Esophagus squamous epithelium (tissue), 5 donors: Measurements from ENCODE around the gene KCNN3. TPM values are rescaled to one million over a fixed set of nuclear protein-coding genes. Genes with fewer than 3 reads are reported as not detected.
A peak's percentile ranks its signal among the peaks of the same experiment; 100 is the strongest.

Experiments used
- DNase-seq: peaks from one replicate; lab custom pipeline; 2025; lab: John Stamatoyannopoulos, UW
- H3K27ac ChIP-seq, 4 donors: fragments of 200-600 bp; sonication (generic); one replicate each; pipeline ENCODE4 v1.5.1; 2016 to 2019; ENCODE audit warnings: mild to moderate bottlenecking in 1 of 4
- H3K27me3 ChIP-seq, 4 donors: fragments of 200-600 bp; sonication (generic); 1 replicate in 3 of 4; 2 replicates in 1 of 4; pipeline versions ENCODE4 v1.5.1 to v1.6.0; 2017 to 2021; ENCODE audit warnings: antibody characterized with exemption in 1 of 4
- H3K36me3 ChIP-seq, 3 donors: fragments of 200-600 bp; sonication (generic); one replicate each; pipeline ENCODE4 v1.5.1; 2016 to 2019
- H3K4me1 ChIP-seq, 3 donors: fragments of 200-600 bp; sonication (generic); one replicate each; pipeline ENCODE4 v1.5.1; 2017 to 2019
- H3K4me3 ChIP-seq, 4 donors: fragments of 200-600 bp; sonication (generic); 1 replicate in 3 of 4; 2 replicates in 1 of 4; pipeline ENCODE4 v1.5.1; 2016 to 2019; ENCODE audit warnings: mild to moderate bottlenecking in 2 of 4, moderate library complexity in 1 of 4
- H3K9me3 ChIP-seq, 3 donors: fragments of 200-600 bp; sonication (generic); one replicate each; pipeline ENCODE4 v1.5.1; 2016 to 2019
- CTCF ChIP-seq, 6 experiments: fragments of 450-650 bp in 4 of 6; fragments of 200-600 bp in 2 of 6; sonication (generic) in 2 of 6; IDR thresholded peaks; one replicate each; pipeline ENCODE4 v1.5.1; 2016 to 2019; ENCODE audit warnings: antibody characterized with exemption in 6 of 6, mild to moderate bottlenecking in 4 of 6, moderate library complexity in 4 of 6
- POLR2A ChIP-seq, 4 donors: fragments of 450-650 bp; IDR thresholded peaks; one replicate each; pipeline ENCODE4 v1.6.1; 2017; ENCODE audit warnings: antibody characterized with exemption in 4 of 4, mild to moderate bottlenecking in 4 of 4, moderate library complexity in 3 of 4
- WGBS, 2 donors: methylation state at CpG; one replicate each; pipeline ENCODE4 v1.1.5; 2018; 5-methylcytosine and 5-hydroxymethylcytosine counted together
- intact Hi-C: fragments of 100-400 bp; cut with DNase I; formaldehyde crosslinking; loops from one replicate; pipeline ENCODE4 v1.15.0; 2022
- total RNA-seq, 4 donors: library from RNA; depleted of rRNA; stranded (reverse); fragments of >200 nt; gene quantifications; one replicate each; pipeline ENCODE4 v1.1.0, GENCODE V29; 2016
- donor health status: DM: yes; HTN: yes; CAD: no.

KCNN3 gene
- total RNA-seq, 4 donors from 2014 or later: 0.08 to 1.7 (median 0.50) TPM

GRCh38 chr1:154822717-154823116 is 47.4 kb downstream of the KCNN3 start:
- Histone ChIP-seq H3K9me3 (no peaks in the 10 kb centered on the region), H3K36me3 (no peaks in the 10 kb centered on the region), H3K4me3 (no peak overlapping the region), H3K27me3 (no peaks in the 10 kb centered on the region), H3K27ac (no peak overlapping the region), H3K4me1 (peaks cover 0 to 10% (median 0%) of the 10 kb centered on the region in 3 donors)
- DNase-seq: no peak
- 60 to 90% methylated on average over 2 to 5 of the region's 6 CpGs for WGBS, 2 donors
- intact Hi-C loops: no loop called here
- no peak for TF ChIP-seq POLR2A (IDR thresholded peaks at IDR 0.05)
- no peak for TF ChIP-seq CTCF (IDR thresholded peaks at IDR 0.05)

- Histone ChIP-seq H3K4me1 (peaks cover 0 to 10% (median 0%) of the 10 kb centered on the region in 3 donors), H3K36me3 (no peaks in the 10 kb centered on the region), H3K4me3 (no peak overlapping the region), H3K27me3 (no peaks in the 10 kb centered on the region), H3K27ac (no peak overlapping the region), H3K9me3 (no peaks in the 10 kb centered on the region)
- intact Hi-C loops: no loop called here
- WGBS, 2 donors: 85 to 86% methylated on average over 10 of the region's 10 CpGs
- DNase-seq: no peak
- no peak for TF ChIP-seq POLR2A (IDR thresholded peaks at IDR 0.05)
- no peak for TF ChIP-seq CTCF (IDR thresholded peaks at IDR 0.05)
Measured at GRCh38 chr1:154822233-154822632, 47.8 kb downstream of the KCNN3 start.

DNA sequence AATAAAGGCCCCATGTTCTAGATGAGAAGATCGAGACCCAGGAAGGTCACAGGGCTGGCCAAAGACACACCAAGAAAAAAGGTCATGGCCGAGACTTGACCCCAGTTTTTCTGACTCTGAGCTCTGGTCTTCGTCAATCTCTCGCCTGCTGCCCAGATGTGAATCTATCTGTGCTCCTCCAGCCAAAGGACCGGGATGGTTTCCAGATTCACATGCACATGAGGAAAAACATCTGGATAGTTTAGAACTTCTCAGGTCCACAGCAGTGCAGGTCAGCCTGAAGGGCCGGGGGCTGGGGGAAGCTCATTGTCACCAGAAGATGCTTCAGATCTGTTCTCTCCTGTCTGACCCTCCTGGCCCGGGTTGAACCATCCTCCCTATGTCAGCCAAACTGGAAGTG is 49.0 kb downstream of the KCNN3 start:
- H3K4me3 ChIP-seq: no peak overlapping the region
- H3K36me3 ChIP-seq: no peaks in the 10 kb centered on the region
- no peak for DNase-seq
- H3K4me1 ChIP-seq: peaks cover 0 to 14% (median 0%) of the 10 kb centered on the region in 3 donors
- TF ChIP-seq POLR2A (IDR thresholded peaks at IDR 0.05) (no peak), CTCF (IDR thresholded peaks at IDR 0.05) (no peak)
- no peaks in the 10 kb centered on the region for H3K9me3 ChIP-seq
- H3K27me3 ChIP-seq: no peaks in the 10 kb centered on the region
- 53 to 80% methylated on average over 5 to 6 of the region's 7 CpGs for WGBS, 2 donors
- H3K27ac ChIP-seq: no peak overlapping the region
- intact Hi-C loops: no loop called here

DNA sequence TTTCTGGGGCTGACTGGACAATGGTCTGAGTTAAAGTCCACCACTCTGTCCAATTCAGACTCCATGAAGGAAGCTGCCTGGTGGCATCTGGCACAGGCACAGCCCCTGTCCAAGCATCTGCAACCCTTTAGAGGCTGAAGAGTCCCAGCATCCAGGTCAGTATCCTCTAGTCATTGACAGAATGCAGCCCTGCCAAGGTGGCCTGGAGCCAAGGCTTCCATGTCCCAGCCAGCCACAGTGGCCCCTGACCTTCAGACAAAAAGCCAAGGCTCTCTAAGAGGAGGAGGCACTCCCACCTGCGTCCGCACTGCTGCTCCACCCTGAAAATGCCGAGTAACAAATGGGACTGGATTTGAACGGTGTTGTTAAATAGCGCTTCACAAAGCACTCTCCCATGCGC is 49.4 kb downstream of the KCNN3 start:
- Histone ChIP-seq H3K4me3 (no peak overlapping the region), H3K27me3 (no peaks in the 10 kb centered on the region), H3K36me3 (no peaks in the 10 kb centered on the region), H3K9me3 (no peaks in the 10 kb centered on the region), H3K4me1 (peaks cover 0 to 15% (median 0%) of the 10 kb centered on the region in 3 donors), H3K27ac (no peak overlapping the region)
- DNase-seq: no peak
- 90 to 95% methylated on average over 3 to 4 of the region's 6 CpGs for WGBS, 2 donors
- no peak for TF ChIP-seq CTCF (IDR thresholded peaks at IDR 0.05)
- no peak for TF ChIP-seq POLR2A (IDR thresholded peaks at IDR 0.05)
- intact Hi-C loops: no loop called here

DNA sequence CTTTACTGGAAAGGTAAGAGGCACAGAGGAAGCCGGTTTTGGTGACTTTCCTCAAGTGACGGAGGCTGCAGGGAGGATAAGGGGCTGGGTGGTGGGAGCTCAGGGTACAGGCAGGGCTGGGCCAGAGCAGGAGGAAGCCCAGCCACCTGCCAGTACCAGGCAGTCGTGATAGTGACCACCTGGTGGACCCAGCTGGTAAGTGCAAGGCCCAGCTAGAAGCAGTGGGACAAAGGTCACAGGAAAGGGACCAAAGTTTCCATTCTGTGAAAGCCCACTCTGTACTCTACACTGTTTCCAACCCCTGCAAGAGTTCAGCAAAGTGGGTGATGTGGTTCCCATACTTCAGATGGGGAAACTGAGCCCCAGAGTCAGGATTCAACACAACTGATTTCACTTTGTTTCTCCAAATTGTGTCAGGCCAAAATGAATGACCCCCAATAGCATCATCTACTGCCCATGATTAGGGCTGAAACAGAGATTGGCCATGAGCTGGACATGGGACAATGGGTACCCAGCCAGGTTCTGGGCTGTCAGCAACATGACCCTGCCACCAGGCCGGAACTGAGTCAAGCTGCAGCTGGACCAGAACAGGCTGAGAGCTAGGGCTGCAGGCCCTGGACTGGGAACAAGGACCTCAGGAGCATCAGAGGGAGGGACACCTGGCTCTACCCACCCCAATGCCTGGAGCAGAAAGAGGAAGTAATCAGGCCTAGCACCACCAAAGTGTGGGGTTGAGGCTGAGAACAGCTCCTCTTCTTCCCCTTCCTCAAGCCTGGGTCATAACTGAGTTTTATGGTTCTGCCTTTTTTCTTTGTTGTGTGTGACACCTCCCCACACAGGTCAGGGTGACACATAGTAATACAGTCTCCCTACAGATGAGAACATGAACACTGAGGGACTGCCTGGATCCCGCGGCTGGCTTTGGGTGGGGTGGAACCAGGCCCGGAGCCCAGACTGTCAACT is 50.2 kb downstream of the KCNN3 start:
- Histone ChIP-seq H3K4me1 (peaks cover 0 to 15% (median 0%) of the 10 kb centered on the region in 3 donors), H3K36me3 (no peaks in the 10 kb centered on the region), H3K27ac (no peak overlapping the region), H3K9me3 (no peaks in the 10 kb centered on the region), H3K4me3 (no peak overlapping the region), H3K27me3 (no peaks in the 10 kb centered on the region)
- intact Hi-C loops: no loop called here
- DNase-seq: no peak
- 72 to 76% methylated on average over 4 to 6 of the region's 7 CpGs for WGBS, 2 donors
- TF ChIP-seq CTCF (IDR thresholded peaks at IDR 0.05) (peak in 4 of 6 experiments; percentile 16 to 40 (median 27)), POLR2A (IDR thresholded peaks at IDR 0.05) (no peak)
